Activated T-cell treated with anti-CD3 and anti-CD28 coated beads, Interleukin-2, amount 50 U/mL, for 72 hours (primary cell): Measurements from ENCODE around the gene TOMM40L. TPM values are rescaled to one million over a fixed set of nuclear protein-coding genes. Genes with fewer than 3 reads are reported as not detected.

Experiments used
- ATAC-seq, 2 donors: fragments of 150-1000 bp; cut with Tn5 transposase; replicated peaks in 1 of 2; 2 replicates each; pipeline ENCODE4 v1.10.0; 2021; ENCODE audit warnings: moderate library complexity in 2 of 2, mild to moderate bottlenecking in 1 of 2
- DNase-seq, 2 donors: peaks; one replicate each; pipeline ENCODE4 v3.0.0; 2021 to 2022; ENCODE audit warnings: mixed read lengths in 1 of 2
- H3K27ac Mint-ChIP-seq: one replicate; pipeline ENCODE4 v1.8.0; 2022; ENCODE audit warnings: mild to moderate bottlenecking, moderate library complexity, mixed read lengths
- H3K27me3 Mint-ChIP-seq: one replicate; pipeline ENCODE4 v1.8.0; 2022; ENCODE audit warnings: low read depth, mixed read lengths
- H3K36me3 Mint-ChIP-seq, 2 donors: one replicate each; pipeline ENCODE4 v1.8.0; 2022; ENCODE audit warnings: mixed read lengths in 2 of 2, mild to moderate bottlenecking in 1 of 2; ENCODE audit not compliant: insufficient read depth in 2 of 2
- H3K4me1 Mint-ChIP-seq: one replicate; pipeline ENCODE4 v1.8.0; 2022; ENCODE audit warnings: low read depth, mixed read lengths
- H3K4me3 Mint-ChIP-seq, 2 donors: one replicate each; pipeline ENCODE4 v1.8.0; 2022; ENCODE audit warnings: mild to moderate bottlenecking in 2 of 2, mixed read lengths in 2 of 2, moderate library complexity in 2 of 2
- H3K9me3 Mint-ChIP-seq, 2 donors: one replicate each; pipeline ENCODE4 v1.8.0; 2022; ENCODE audit warnings: mixed read lengths in 2 of 2
- total RNA-seq, 2 donors: library from RNA; stranded (reverse); gene quantifications; one replicate each; pipeline ENCODE4 v1.2.3, GENCODE V29; 2022

Gene TOMM40L
- total RNA-seq: 10 to 100 TPM; 10.3 to 14.6 TPM

DNA sequence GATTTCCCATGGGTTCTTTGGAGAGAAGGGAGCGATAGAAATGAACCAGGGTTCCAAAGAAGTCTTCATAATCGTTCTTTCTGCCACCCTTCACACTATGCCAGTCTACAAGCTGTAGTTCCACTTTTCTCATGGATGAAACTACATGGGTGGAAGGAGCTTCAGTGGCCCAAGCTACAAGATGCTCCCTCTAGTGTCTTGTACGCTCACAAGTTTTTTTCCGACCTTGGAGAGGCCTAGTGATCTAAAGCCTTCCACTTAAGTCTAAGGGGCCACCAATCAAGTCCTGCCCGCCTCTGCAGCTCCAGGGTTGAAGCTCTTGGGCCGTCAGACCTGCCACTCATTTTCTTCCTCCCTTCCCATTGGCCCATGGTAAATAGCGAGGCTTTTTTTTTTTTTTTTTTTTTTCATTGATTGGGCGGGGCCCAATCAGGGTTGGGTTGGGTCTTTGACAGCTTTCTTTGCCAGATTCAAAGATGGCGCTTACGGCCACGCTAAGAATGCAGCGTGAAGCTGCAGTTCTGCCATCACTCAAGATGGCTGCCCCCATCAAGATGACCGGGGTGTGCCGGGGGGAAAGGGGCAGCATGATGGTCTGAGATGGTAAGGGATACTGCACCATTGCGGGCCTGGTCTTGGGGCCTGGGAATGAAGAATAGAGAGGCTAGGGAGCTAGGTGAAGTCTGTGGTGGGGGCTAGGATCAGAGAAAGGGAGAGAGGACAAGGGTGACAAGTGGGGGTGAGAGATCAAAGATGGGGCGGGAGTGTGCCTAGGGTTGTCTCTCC lies at the start of gene TOMM40L:
TOMM40L (plus strand) TSS at position 527 of the 786 bp plus-strand sequence. CDS start 430 bp downstream, outside the sequence.
- ATAC-seq (peak; percentile 98), DNase-seq (peak; percentile 88 to 93)
- Mint-ChIP-seq H3K27ac (peak within 1 kb of the TSS; percentile 92), H3K36me3 (peaks cover 1% of the 10 kb centered on the region in 2 donors), H3K4me1 (peaks cover 31% of the 10 kb centered on the region), H3K27me3 (no peaks in the 10 kb centered on the region), H3K9me3 (no peaks in the 10 kb centered on the region), H3K4me3 (peak within 1 kb of the TSS; percentile 94 to 100)

DNA sequence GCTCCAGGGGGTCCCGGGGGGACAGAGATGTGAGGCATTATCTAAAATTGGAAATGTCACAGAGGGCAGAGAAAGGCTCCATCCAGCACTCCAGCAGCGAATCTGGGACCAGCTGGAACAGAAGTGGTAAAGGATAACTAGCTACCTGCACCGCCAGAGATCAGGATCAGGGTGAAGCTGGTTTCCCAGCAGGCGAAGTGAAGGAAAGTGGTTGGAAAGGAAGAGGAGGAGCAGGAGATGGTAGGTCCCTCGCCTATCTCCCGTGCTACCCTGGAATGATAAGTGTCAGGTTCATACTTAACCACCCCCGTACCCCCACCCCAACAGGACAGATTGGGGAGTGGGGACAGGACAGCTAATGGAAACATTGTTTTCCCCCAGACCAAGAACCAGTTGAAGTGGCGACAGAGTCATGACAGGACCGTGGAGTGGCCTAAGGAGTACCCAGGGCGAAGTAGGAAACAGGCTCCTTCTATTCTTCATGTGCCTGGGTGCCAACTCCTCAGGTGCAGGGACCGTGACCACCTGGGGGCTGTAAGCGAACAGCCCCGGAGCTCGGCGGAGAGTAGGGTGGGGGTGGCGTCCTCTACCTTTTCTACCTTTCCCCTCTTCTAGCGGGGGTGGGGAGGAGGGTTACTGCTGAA lies 49.3 kb upstream of the TOMM40L start:
- ATAC-seq (no peak), DNase-seq (no peak)
- Mint-ChIP-seq H3K27ac (peak overlapping the region; percentile 94), H3K27me3 (no peaks in the 10 kb centered on the region), H3K4me3 (peak overlapping the region; percentile 93 to 95), H3K4me1 (peaks cover 71% of the 10 kb centered on the region), H3K36me3 (peaks cover 9 to 31% of the 10 kb centered on the region in 2 donors), H3K9me3 (no peaks in the 10 kb centered on the region)

DNA sequence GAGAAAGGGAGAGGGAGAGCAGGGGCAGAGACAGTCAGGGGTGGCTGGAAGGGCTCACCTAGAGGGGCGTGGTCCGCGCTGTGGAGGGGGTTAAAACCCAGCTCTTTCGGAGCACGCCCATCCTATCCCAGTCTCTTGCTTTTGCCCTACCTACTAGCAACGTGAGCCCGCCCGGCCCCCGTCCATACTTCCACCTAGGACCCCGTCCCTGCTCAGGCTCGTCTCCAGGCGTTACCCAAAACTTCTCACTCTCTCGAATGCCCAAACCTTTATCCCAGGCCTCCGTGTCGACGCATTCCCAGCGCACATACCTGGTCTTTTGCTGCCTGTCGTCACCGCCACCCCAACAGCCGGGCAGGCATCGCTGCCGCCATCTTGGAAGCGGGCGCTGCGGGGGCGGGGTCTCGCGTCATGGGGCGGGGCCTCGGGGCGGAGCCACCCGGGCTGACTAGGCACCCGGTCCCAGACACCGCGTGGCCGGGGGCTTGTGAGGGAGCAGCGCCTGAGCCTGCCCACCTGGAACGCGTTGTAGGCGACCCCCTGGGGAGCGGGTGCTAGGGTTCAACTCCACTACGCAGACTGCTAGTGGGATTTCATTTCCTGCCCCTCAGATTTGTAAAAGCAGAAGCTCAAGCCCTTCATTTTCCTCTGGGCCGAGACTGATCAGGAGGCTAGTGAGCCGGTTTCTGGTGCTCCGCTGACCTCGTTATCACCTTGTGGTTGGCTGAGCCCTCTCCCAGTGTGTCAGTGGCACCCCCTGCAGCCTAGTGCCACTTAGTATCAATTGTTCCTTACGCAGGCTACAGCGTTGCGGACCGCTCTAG lies 48.5 kb upstream of the TOMM40L start, which contains the start of gene B4GALT3:
B4GALT3 (minus strand) TSS at position 396 of the 824 bp plus-strand sequence. CDS start 1,447 bp downstream, outside the sequence.
- H3K4me1 Mint-ChIP-seq: peaks cover 78% of the 10 kb centered on the region
- no peaks in the 10 kb centered on the region for H3K27me3 Mint-ChIP-seq
- H3K9me3 Mint-ChIP-seq: no peaks in the 10 kb centered on the region
- H3K27ac Mint-ChIP-seq: peak within 1 kb of the TSS; percentile 94
- ATAC-seq (peak; percentile 87), DNase-seq (peak; percentile 94 to 99)
- peaks cover 8 to 30% of the 10 kb centered on the region in 2 donors for H3K36me3 Mint-ChIP-seq
- peak within 1 kb of the TSS; percentile 93 to 95 for H3K4me3 Mint-ChIP-seq

DNA sequence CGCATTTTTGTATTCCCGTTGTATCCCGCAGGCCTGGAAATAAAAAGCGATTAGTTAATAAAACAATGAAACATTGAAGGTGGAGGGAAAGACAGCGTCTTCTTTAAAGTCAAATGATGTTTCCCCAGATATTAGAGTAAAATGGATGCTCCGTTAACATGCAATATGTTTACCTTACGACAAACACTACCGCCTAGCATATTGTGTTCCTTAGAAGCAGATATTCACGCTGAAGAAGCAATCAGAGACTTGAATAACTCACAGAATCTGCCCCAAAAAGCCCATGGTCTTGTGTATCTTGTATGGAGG lies 48.0 kb upstream of the TOMM40L start:
- Mint-ChIP-seq H3K27ac (peak overlapping the region; percentile 25), H3K4me3 (peak overlapping the region; percentile 93 to 95), H3K9me3 (no peaks in the 10 kb centered on the region), H3K4me1 (peaks cover 78% of the 10 kb centered on the region), H3K36me3 (peaks cover 8 to 26% of the 10 kb centered on the region in 2 donors), H3K27me3 (no peaks in the 10 kb centered on the region)
- no peak for DNase-seq
- ATAC-seq: no peak

DNA sequence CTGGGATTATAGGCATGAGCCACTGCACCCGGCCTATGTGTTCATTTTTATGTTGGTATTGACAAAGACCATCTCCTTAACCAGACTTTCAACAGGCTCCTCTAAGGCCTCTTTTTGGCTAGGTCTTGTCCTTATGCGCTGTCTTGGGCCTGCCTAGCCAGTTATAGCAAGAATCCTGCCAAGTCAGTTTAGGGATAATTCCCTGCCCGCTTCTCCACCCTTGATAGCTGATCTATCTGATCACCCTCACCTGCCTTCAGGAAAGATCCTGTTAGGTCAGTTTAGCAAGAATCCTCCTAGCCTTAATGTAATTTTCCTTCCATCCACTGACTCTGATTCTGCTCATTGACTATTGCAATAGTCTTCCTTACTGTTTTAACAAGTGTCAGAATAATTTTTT lies 46.2 kb upstream of the TOMM40L start:
- Mint-ChIP-seq H3K36me3 (peaks cover 5 to 9% of the 10 kb centered on the region in 2 donors), H3K4me3 (no peak overlapping the region), H3K4me1 (peaks cover 81% of the 10 kb centered on the region), H3K27me3 (no peaks in the 10 kb centered on the region), H3K27ac (peak overlapping the region; percentile 3), H3K9me3 (no peaks in the 10 kb centered on the region)
- no peak for DNase-seq
- no peak for ATAC-seq

DNA sequence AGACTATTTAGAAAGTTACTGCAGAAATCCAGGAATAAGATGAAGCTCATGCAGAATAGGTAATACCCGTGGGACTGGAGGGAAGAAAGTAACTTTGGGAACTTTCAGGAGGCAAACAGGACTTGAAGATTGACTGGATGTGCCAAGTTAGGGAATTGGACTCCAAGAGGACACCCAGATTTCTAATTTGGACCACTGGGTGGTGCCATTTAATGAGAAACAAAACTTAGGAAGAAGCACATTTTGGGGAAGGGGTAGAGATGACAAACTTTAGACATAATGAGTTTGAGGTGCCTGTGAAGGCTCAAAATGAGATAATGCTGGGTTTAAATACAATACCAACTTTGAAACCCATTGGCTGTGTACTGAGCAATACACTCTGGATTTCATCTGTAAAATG lies 45.2 kb upstream of the TOMM40L start:
- Mint-ChIP-seq H3K4me3 (peak overlapping the region in 1 of 2 donors; percentile 25), H3K27me3 (no peaks in the 10 kb centered on the region), H3K27ac (peak overlapping the region; percentile 31), H3K9me3 (no peaks in the 10 kb centered on the region), H3K36me3 (peaks cover 0 to 5% of the 10 kb centered on the region in 2 donors), H3K4me1 (peaks cover 81% of the 10 kb centered on the region)
- ATAC-seq: no peak
- no peak for DNase-seq

DNA sequence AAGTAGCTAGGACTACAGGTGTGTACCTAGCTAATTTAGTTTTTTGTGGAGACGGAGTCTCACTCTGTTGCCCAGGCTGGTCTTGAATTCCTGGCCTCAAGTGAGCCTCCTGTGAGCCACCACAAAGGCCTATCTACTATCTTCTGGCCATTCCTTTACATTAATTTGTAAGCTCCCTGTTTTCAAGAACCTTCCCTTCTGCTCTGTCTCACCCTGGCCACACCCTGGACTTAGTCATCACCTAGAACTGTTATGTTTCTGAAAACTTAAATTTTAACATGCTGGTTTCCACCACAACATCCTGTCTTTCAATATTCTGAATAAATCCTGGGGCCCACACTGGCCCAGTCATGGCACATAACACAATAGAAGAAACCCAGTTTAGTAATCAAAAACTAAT lies 43.6 kb upstream of the TOMM40L start:
- Mint-ChIP-seq H3K27me3 (no peaks in the 10 kb centered on the region), H3K27ac (peak overlapping the region; percentile 65), H3K4me1 (peaks cover 86% of the 10 kb centered on the region), H3K9me3 (no peaks in the 10 kb centered on the region), H3K36me3 (peaks cover 0 to under 1% of the 10 kb centered on the region in 2 donors), H3K4me3 (peak overlapping the region; percentile 64 to 81)
- DNase-seq (peak; percentile 69 to 75), ATAC-seq (peak; percentile 71 to 75)

DNA sequence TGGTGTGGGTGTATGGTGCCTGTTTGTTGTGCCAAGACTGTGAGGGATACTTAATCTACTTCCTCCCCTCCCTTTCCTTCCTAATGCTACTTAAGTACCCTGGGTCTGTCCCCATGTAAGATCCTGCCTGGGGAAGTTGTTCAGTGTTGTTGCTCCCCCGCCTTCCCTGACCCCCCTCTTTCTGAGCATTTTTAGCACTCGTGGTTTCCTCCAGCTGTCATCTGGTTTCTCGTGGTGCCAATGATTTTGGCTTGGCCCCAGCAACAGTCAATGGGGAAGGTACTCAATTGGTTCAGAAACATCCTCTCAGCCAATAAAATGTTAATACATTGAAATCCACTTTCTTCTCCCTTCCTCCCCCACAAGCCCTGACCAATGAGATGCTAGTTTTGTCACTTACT lies 40.6 kb upstream of the TOMM40L start:
- peak; percentile 75 to 76 for ATAC-seq
- H3K27ac Mint-ChIP-seq: peak overlapping the region; percentile 95
- peaks cover 0 to 3% of the 10 kb centered on the region in 2 donors for H3K9me3 Mint-ChIP-seq
- H3K36me3 Mint-ChIP-seq: no peaks in the 10 kb centered on the region
- DNase-seq: peak; percentile 76 to 78
- peaks cover 81% of the 10 kb centered on the region for H3K4me1 Mint-ChIP-seq
- peak overlapping the region; percentile 67 to 83 for H3K4me3 Mint-ChIP-seq
- no peaks in the 10 kb centered on the region for H3K27me3 Mint-ChIP-seq

DNA sequence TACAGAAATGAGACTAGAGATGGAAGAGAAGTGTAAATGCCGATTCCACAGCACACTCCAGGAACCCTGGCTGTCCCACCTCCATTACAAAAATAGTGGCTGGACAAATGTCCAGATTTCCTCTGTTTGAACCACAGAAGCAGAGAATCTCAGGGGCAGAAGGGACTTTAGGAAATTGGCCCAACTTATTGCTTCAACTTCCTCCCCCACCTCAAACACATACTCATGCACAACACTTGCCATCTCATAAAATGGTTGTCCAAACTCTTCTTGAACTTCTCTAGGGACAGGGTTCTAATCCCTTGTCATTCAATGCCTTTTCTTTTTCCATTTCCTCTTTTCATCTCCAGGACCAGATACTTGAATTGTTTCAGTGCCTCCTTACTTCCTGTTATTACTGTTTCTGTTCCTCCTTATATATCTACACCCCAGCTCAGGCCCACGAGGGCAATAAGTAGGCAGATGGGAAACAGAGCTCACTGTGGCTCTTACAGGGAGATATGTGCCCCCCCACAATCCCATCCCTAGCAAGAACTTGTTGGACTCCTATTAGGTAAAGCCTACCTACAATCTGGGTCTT lies 40.0 kb upstream of the TOMM40L start:
- Mint-ChIP-seq H3K4me3 (peak overlapping the region; percentile 67 to 83), H3K27me3 (no peaks in the 10 kb centered on the region), H3K9me3 (peaks cover 0 to 3% of the 10 kb centered on the region in 2 donors), H3K4me1 (peaks cover 76% of the 10 kb centered on the region), H3K27ac (peak overlapping the region; percentile 95), H3K36me3 (no peaks in the 10 kb centered on the region)
- ATAC-seq (no peak), DNase-seq (no peak)

DNA sequence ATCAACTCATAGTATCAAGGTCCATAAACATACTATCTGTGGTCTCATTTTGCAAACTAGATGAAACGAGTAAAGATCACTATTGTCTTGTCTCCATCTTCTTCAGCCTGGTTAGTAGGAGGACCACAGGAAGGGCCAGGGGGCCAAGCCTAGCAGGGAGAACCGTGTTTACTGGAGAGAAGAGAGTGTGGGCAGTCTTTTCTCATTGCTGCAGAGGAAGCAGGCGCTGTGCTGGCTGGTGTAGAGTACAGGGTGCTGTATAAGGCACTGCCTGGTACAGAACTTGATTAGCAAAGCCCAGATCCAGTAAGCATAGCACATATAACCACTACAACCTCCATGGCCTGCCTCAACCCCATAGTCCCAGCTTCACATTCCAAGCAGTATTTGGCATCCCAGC lies 38.5 kb upstream of the TOMM40L start:
- Mint-ChIP-seq H3K36me3 (no peaks in the 10 kb centered on the region), H3K4me3 (no peak overlapping the region)

DNA sequence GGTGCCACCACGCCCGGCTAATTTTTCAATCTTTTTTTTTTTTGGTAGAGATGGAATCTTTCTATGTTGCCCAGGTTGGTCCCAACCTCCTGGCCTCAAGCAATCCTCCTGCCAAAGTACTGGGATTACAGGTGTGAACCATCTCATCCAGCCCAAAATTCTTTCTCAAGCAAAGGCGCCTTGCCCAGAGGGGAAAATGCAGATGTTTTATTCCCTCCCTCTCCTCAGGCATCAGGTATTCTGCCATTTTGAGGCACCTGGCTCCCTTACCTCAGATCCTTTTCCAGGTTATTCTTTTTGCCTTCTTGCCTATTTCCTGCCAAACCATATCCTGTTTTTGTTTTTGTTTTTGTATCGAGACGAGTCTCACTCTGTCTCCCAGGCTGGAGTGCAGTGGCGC lies 37.5 kb upstream of the TOMM40L start:
- no peak for ATAC-seq
- Mint-ChIP-seq H3K4me3 (no peak overlapping the region), H3K9me3 (peaks cover 0 to 3% of the 10 kb centered on the region in 2 donors)

More for the DNA sequence above, 38.5 kb upstream of the TOMM40L start:
- peak overlapping the region; percentile 43 for H3K27ac Mint-ChIP-seq
- peaks cover 0 to 3% of the 10 kb centered on the region in 2 donors for H3K9me3 Mint-ChIP-seq
- ATAC-seq: no peak
- peaks cover 62% of the 10 kb centered on the region for H3K4me1 Mint-ChIP-seq
- no peak for DNase-seq
- H3K27me3 Mint-ChIP-seq: no peaks in the 10 kb centered on the region

DNA sequence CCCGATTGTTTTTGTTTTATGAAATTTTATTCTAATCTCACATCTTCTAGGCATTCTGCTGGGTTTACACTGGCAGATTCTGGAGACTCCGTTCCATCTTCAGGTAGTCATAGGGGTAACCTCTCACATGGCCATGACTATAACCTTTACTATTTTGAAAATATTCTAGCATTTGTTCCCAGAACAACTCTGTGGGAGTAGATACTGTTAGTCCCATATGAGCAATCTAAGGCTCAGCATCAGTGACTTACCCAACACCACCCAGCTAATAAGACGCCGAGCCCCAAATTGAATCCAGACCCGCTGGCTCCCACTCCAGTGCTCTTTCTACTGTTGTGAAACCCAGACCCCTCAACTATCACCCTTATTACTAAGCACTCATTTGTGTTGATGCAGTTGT lies 36.8 kb upstream of the TOMM40L start:
- Mint-ChIP-seq H3K27me3 (no peaks in the 10 kb centered on the region), H3K27ac (no peak overlapping the region), H3K4me1 (peaks cover 53% of the 10 kb centered on the region), H3K9me3 (peaks cover 0 to 3% of the 10 kb centered on the region in 2 donors), H3K36me3 (no peaks in the 10 kb centered on the region), H3K4me3 (no peak overlapping the region)
- ATAC-seq (no peak), DNase-seq (no peak)

More for the DNA sequence above, 37.5 kb upstream of the TOMM40L start:
- Mint-ChIP-seq H3K27ac (peak overlapping the region; percentile 5), H3K27me3 (no peaks in the 10 kb centered on the region), H3K4me1 (peaks cover 59% of the 10 kb centered on the region), H3K36me3 (no peaks in the 10 kb centered on the region)
- DNase-seq: no peak
